GM12878 (cell line): ENCODE data around the gene MARF1. TPM values are rescaled to one million over a fixed set of nuclear protein-coding genes. Genes with fewer than 3 reads are reported as not detected.

ENCODE experiments used
- ATF2 ChIP-seq: IDR thresholded peaks from 2 replicates; pipeline ENCODE4 v1.6.1; 2012; ENCODE audit warnings: low read length, inconsistent platforms
- CBFB ChIP-seq: IDR thresholded peaks from 2 replicates; pipeline ENCODE4 v1.6.1; 2016; ENCODE audit warnings: antibody characterized with exemption, low read depth
- CEBPZ ChIP-seq: fragments of 150-350 bp; IDR thresholded peaks from 2 replicates; pipeline ENCODE4 v1.6.1; 2016; ENCODE audit warnings: low read depth, low read length
- E2F4 ChIP-seq: IDR thresholded peaks from 2 replicates; pipeline ENCODE4 v1.6.1; 2012; ENCODE audit warnings: low read depth, low read length, improper control_type of control experiment
- EP300 ChIP-seq, 2 experiments: fragments of 150-350 bp in 1 of 2; IDR thresholded peaks; 2 replicates each; pipeline ENCODE4 v1.6.1; 2011 to 2012; ENCODE audit warnings: low read depth in 2 of 2, low read length in 2 of 2, borderline replicate concordance in 1 of 2, improper control_type of control experiment in 1 of 2, inconsistent platforms in 1 of 2; ENCODE audit not compliant: control insufficient read depth in 1 of 2
- HDAC2 ChIP-seq: fragments of 200-600 bp; sonication (generic); IDR thresholded peaks from 2 replicates; pipeline ENCODE4 v1.6.1; 2017
- IKZF1 ChIP-seq: fragments of 450-650 bp; conservative IDR thresholded peaks from 2 replicates; pipeline ENCODE4 v1.6.1; 2017; ENCODE audit warnings: antibody characterized with exemption, mild to moderate bottlenecking
- IKZF2 ChIP-seq, 2 experiments: fragments of 450-650 bp; IDR thresholded peaks; 2 replicates each; pipeline ENCODE4 v1.6.1; 2017; ENCODE audit warnings: mild to moderate bottlenecking in 2 of 2, moderate library complexity in 2 of 2
- MAX ChIP-seq: IDR thresholded peaks from 2 replicates; pipeline ENCODE4 v1.6.1; 2012; ENCODE audit warnings: low read depth, low read length, improper control_type of control experiment
- MYB ChIP-seq: fragments of 150-350 bp; IDR thresholded peaks from 2 replicates; pipeline ENCODE4 v1.6.1; 2014; ENCODE audit warnings: mild to moderate bottlenecking, low read depth, low read length, borderline replicate concordance
- MYC ChIP-seq: IDR thresholded peaks from 2 replicates; pipeline ENCODE4 v1.6.1; 2011; ENCODE audit warnings: mild to moderate bottlenecking, low read length, moderate library complexity, inconsistent platforms; ENCODE audit not compliant: insufficient read depth, insufficient replicate concordance, insufficient read length, severe bottlenecking
- NR2C1 ChIP-seq: fragments of 450-650 bp; IDR thresholded peaks from 2 replicates; pipeline ENCODE4 v1.6.1; 2017; ENCODE audit warnings: antibody characterized with exemption, mild to moderate bottlenecking, moderate library complexity
- NR2F1 ChIP-seq: fragments of 450-650 bp; conservative IDR thresholded peaks from 2 replicates; pipeline ENCODE4 v1.6.1; 2017; ENCODE audit warnings: mild to moderate bottlenecking
- POLR2AphosphoS2 ChIP-seq: IDR thresholded peaks from 2 replicates; pipeline ENCODE4 v1.6.1; 2011; ENCODE audit warnings: low read depth, mild to moderate bottlenecking, low read length, improper control_type of control experiment, moderate library complexity
- SRF ChIP-seq, 2 experiments: IDR thresholded peaks; 2 replicates each; pipeline ENCODE4 v1.6.1; 2011; ENCODE audit warnings: low read depth in 2 of 2, low read length in 2 of 2, mild to moderate bottlenecking in 1 of 2, moderate library complexity in 1 of 2
- USF2 ChIP-seq: IDR thresholded peaks from 2 replicates; pipeline ENCODE4 v1.6.1; 2011; ENCODE audit warnings: low read depth, low read length, improper control_type of control experiment, borderline replicate concordance
- ZBTB11 ChIP-seq: fragments of 450-650 bp; formaldehyde crosslinking; IDR thresholded peaks from 2 replicates; pipeline ENCODE4 v1.5.0; 2022; ENCODE audit warnings: mild to moderate bottlenecking, missing genetic modification characterization
- ZNF274 ChIP-seq: IDR thresholded peaks from one replicate; pipeline ENCODE4 v1.8.0; 2011; ENCODE audit not compliant: insufficient read length, insufficient read depth
- polyA plus RNA-seq, 11 experiments: library from polyadenylated mRNA; depleted of rRNA in 4 of 11; unstranded in 6 of 11; stranded (reverse) in 5 of 11; fragments of >200 nt; fragmentation: Nextera tagmentation in 4 of 11; fragmentation: Illumina TruSeq in 1 of 11; extraction: Ambion mirVana in 4 of 11; extraction: Trizol in 1 of 11; gene quantifications; 1 replicate in 1 of 11; 2 replicates in 10 of 11; pipeline versions ENCODE4 v1.2.1 to v1.2.3, GENCODE V29; 2011 to 2016; ENCODE audit warnings: inconsistent platforms in 2 of 11, missing spikeins in 2 of 11, low read depth in 1 of 11
- total RNA-seq, 4 experiments: library from RNA; depleted of rRNA in 3 of 4; stranded (reverse); fragments of >200 nt in 3 of 4; fragmentation: Illumina TruSeq in 1 of 4; extraction: Trizol in 1 of 4; gene quantifications; 2 replicates each; pipeline versions ENCODE4 v1.2.1 to v1.2.3, GENCODE V29; 2013 to 2021

Gene MARF1
- total and polyA plus RNA-seq, 10 of the 15 experiments (the other 5 are each of a cell fraction or from before 2014, with no cell fraction given): 4.5 to 40.1 (median 14.0) TPM

GRCh38 chr16:15636392-15636873 lies 6.5 kb downstream of the MARF1 start (continued):
- TF ChIP-seq E2F4 (no peak), MYC (no peak), ZNF274 (no peak), NR2C1 (no peak), ZBTB11 (CRISPR knock-in tag) (no peak), SRF (IDR thresholded peaks at IDR 0.05; ENCODE audit: low read depth in 2 of 2, low read length in 2 of 2) (no peak), POLR2AphosphoS2 (0 out of 2 replicates have a peak, but pooled peaks have one; percentile 27), IKZF2 (IDR thresholded peaks at IDR 0.05) (peak; percentile 19 to 68; a peak in 1 of 4 replicates), USF2 (no peak), IKZF1 (0 out of 2 replicates have a peak, but pooled peaks have one; percentile 35), CEBPZ (no peak), ATF2 (peak; percentile 48; the same call in 1 of the 2 replicates), NR2F1 (no peak), HDAC2 (no peak), MAX (0 out of 2 replicates have a peak, but pooled peaks have one; percentile 37), EP300 (IDR thresholded peaks at IDR 0.05; ENCODE audit: borderline replicate concordance in 1 of 2, control insufficient read depth in 1 of 2, low read depth in 2 of 2, low read length in 2 of 2) (peak in 1 of 2 experiments; percentile 31; a peak in 1 of 4 replicates), MYB (no peak), CBFB (peak; percentile 62; the same call in 1 of the 2 replicates)
